ENCODE measurements around the gene TRIP13. TPM values are rescaled to one million over a fixed set of nuclear protein-coding genes. Genes with fewer than 3 reads are reported as not detected.
A peak's percentile ranks its signal among the peaks of the same experiment; 100 is the strongest.
"Not testable (repeated sequence)": the region's sequence is repeated elsewhere in the genome, so short reads cannot be mapped to it uniquely, and the experiment has no call there.

Gene TRIP13
- total RNA-seq, 1 experiment from 2014 or later, result 21.4 TPM

GRCh38 chr5:923281-923873 lies 30.7 kb downstream of the TRIP13 start:
- Mint-ChIP-seq H3K4me3 (ENCODE audit: unreplicated experiment) (no peak overlapping the region), H3K4me1 (ENCODE audit: insufficient read depth, unreplicated experiment) (no peaks in the 10 kb centered on the region), H3K27ac (ENCODE audit: low read depth, unreplicated experiment) (no peak overlapping the region), H3K27me3 (ENCODE audit: insufficient read depth, unreplicated experiment) (no peaks in the 10 kb centered on the region), H3K9me3 (ENCODE audit: unreplicated experiment) (no peaks in the 10 kb centered on the region), H3K36me3 (ENCODE audit: insufficient read depth, unreplicated experiment) (peaks cover 6% of the 10 kb centered on the region)
- peak; percentile 83 for TF ChIP-seq CTCF (IDR thresholded peaks at IDR 0.05; ENCODE audit: unreplicated experiment)
- no TSS peak for BruUV-seq (replicated peaks)
- POLR2A ChIA-PET, result interaction anchor here (1.3 kb wide), 1 partner anchor 238 kb away, joined by 3 read pairs; no protein-coding TSS in a partner anchor
- DNase-seq (ENCODE audit: unreplicated experiment), result peak; percentile 67
- CTCF ChIA-PET, result interaction anchor here (0.6 to 7.3 kb wide), 33 partner anchors 9 to 728 kb away, joined by 3 to 51 read pairs (median 4); no protein-coding TSS in a partner anchor
- intact Hi-C loops (cut with micrococcal nuclease), result loop anchor here (1.0 to 2.0 kb wide), 3 partner anchors 87 to 244 kb away; no protein-coding TSS in a partner anchor

GRCh38 chr5:926417-927171 lies 33.9 kb downstream of the TRIP13 start:
- ChIA-PET POLR2A (no interaction called here), CTCF (no interaction called here)
- no peak for TF ChIP-seq CTCF (IDR thresholded peaks at IDR 0.05; ENCODE audit: unreplicated experiment)
- H3K9me3 Mint-ChIP-seq (ENCODE audit: unreplicated experiment), result no peaks in the 10 kb centered on the region
- H3K27me3 Mint-ChIP-seq (ENCODE audit: insufficient read depth, unreplicated experiment), result peaks cover 14% of the 10 kb centered on the region
- no peak overlapping the region for H3K4me3 Mint-ChIP-seq (ENCODE audit: unreplicated experiment)
- H3K27ac Mint-ChIP-seq (ENCODE audit: low read depth, unreplicated experiment), result no peak overlapping the region
- intact Hi-C loops (cut with micrococcal nuclease), result no loop called here
- DNase-seq (ENCODE audit: unreplicated experiment), result no peak
- BruUV-seq (replicated peaks), result no TSS peak
- no peaks in the 10 kb centered on the region for H3K4me1 Mint-ChIP-seq (ENCODE audit: insufficient read depth, unreplicated experiment)
- no peaks in the 10 kb centered on the region for H3K36me3 Mint-ChIP-seq (ENCODE audit: insufficient read depth, unreplicated experiment)

- BruUV-seq (replicated peaks), result no TSS peak
- peaks cover 22% of the 10 kb centered on the region for H3K27me3 Mint-ChIP-seq (ENCODE audit: insufficient read depth, unreplicated experiment)
- ChIA-PET POLR2A (no interaction called here), CTCF (no interaction called here)
- intact Hi-C loops (cut with micrococcal nuclease), result no loop called here
- no peaks in the 10 kb centered on the region for H3K4me1 Mint-ChIP-seq (ENCODE audit: insufficient read depth, unreplicated experiment)
- no peaks in the 10 kb centered on the region for H3K9me3 Mint-ChIP-seq (ENCODE audit: unreplicated experiment)
- H3K36me3 Mint-ChIP-seq (ENCODE audit: insufficient read depth, unreplicated experiment), result no peaks in the 10 kb centered on the region
- DNase-seq (ENCODE audit: unreplicated experiment), result no peak
- H3K4me3 Mint-ChIP-seq (ENCODE audit: unreplicated experiment), result no peak overlapping the region
- TF ChIP-seq CTCF (IDR thresholded peaks at IDR 0.05; ENCODE audit: unreplicated experiment), result no peak
- H3K27ac Mint-ChIP-seq (ENCODE audit: low read depth, unreplicated experiment), result no peak overlapping the region
These were observed 34.7 kb downstream of the TRIP13 start for GRCh38 chr5:927172-928015.

- POLR2A ChIA-PET; H3K27ac Mint-ChIP-seq (ENCODE audit: low read depth, unreplicated experiment); BruUV-seq (replicated peaks); CTCF ChIA-PET; intact Hi-C loops (cut with micrococcal nuclease); H3K9me3 Mint-ChIP-seq (ENCODE audit: unreplicated experiment); H3K4me3 Mint-ChIP-seq (ENCODE audit: unreplicated experiment); DNase-seq (ENCODE audit: unreplicated experiment); H3K36me3 Mint-ChIP-seq (ENCODE audit: insufficient read depth, unreplicated experiment); H3K4me1 Mint-ChIP-seq (ENCODE audit: insufficient read depth, unreplicated experiment): not testable (repeated sequence)
- peaks cover 28% of the 10 kb centered on the region for H3K27me3 Mint-ChIP-seq (ENCODE audit: insufficient read depth, unreplicated experiment)
These were observed 36.5 kb downstream of the TRIP13 start for GRCh38 chr5:929182-929581.

Data from MCF 10A (cell line).